22Rv1 (cell line): ENCODE results near the gene POU3F1.

Source experiments
- ZFX ChIP-seq: fragments of 450-650 bp; IDR thresholded peaks from 2 replicates; pipeline ENCODE4 v1.6.1; 2017; ENCODE audit warnings: antibody characterized with exemption, borderline replicate concordance
- TF ChIP-seq, protein P1 (sequence below): fragments of 450-650 bp; IDR thresholded peaks from 2 replicates; pipeline ENCODE4 v1.5.1; 2017; ENCODE audit warnings: mild to moderate bottlenecking

- TF ChIP-seq, protein P1, sequence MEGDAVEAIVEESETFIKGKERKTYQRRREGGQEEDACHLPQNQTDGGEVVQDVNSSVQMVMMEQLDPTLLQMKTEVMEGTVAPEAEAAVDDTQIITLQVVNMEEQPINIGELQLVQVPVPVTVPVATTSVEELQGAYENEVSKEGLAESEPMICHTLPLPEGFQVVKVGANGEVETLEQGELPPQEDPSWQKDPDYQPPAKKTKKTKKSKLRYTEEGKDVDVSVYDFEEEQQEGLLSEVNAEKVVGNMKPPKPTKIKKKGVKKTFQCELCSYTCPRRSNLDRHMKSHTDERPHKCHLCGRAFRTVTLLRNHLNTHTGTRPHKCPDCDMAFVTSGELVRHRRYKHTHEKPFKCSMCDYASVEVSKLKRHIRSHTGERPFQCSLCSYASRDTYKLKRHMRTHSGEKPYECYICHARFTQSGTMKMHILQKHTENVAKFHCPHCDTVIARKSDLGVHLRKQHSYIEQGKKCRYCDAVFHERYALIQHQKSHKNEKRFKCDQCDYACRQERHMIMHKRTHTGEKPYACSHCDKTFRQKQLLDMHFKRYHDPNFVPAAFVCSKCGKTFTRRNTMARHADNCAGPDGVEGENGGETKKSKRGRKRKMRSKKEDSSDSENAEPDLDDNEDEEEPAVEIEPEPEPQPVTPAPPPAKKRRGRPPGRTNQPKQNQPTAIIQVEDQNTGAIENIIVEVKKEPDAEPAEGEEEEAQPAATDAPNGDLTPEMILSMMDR = no peak
- TF ChIP-seq ZFX = no peak
These were observed 9.4 kb upstream of the POU3F1 start for GRCh38 chr1:38055965-38056364.
